HepG2 (cell line): ENCODE measurements around the gene BMERB1. TPM values are rescaled to one million over a fixed set of nuclear protein-coding genes. Genes with fewer than 3 reads are reported as not detected.

Experiments used
- ARNT2 ChIP-seq: sonication (generic); formaldehyde crosslinking; IDR thresholded peaks from 2 replicates; pipeline ENCODE4 v1.8.0; 2022; ENCODE audit warnings: mild to moderate bottlenecking, low read depth, missing genetic modification reagents, moderate library complexity
- ARNTL ChIP-seq: sonication (generic); formaldehyde crosslinking; IDR thresholded peaks from 2 replicates; pipeline ENCODE4 v1.4.0; 2020; ENCODE audit warnings: mild to moderate bottlenecking, missing genetic modification reagents
- CBX5 ChIP-seq: sonication (generic); formaldehyde crosslinking; IDR thresholded peaks from 2 replicates; pipeline ENCODE4 v1.4.0; 2020; ENCODE audit warnings: missing genetic modification reagents, borderline replicate concordance
- KDM2A ChIP-seq: sonication (generic); formaldehyde crosslinking; IDR thresholded peaks from 2 replicates; pipeline ENCODE4 v1.4.0; 2020; ENCODE audit warnings: low read depth, missing genetic modification reagents, borderline replicate concordance
- KDM5B ChIP-seq: sonication (generic); formaldehyde crosslinking; IDR thresholded peaks from 2 replicates; pipeline ENCODE4 v1.4.0; 2020; ENCODE audit warnings: missing genetic modification reagents, mild to moderate bottlenecking, borderline replicate concordance
- MED1 ChIP-seq: sonication (generic); formaldehyde crosslinking; IDR thresholded peaks from 2 replicates; pipeline ENCODE4 v1.4.0; 2020; ENCODE audit warnings: missing genetic modification reagents
- RAD21 ChIP-seq: fragments of 450-650 bp; formaldehyde crosslinking; IDR thresholded peaks from 2 replicates; pipeline ENCODE4 v1.5.0; 2020; ENCODE audit warnings: mild to moderate bottlenecking
- SAFB2 ChIP-seq: sonication (generic); formaldehyde crosslinking; IDR thresholded peaks from 2 replicates; pipeline ENCODE4 v1.5.1; 2020; ENCODE audit warnings: missing genetic modification reagents, low read depth, mild to moderate bottlenecking, borderline replicate concordance
- SMC3 ChIP-seq: IDR thresholded peaks from 2 replicates; pipeline ENCODE4 v1.6.1; 2011; ENCODE audit warnings: low read length, improper control_type of control experiment
- TAF1 ChIP-seq: sonication (generic); formaldehyde crosslinking; IDR thresholded peaks from 2 replicates; pipeline ENCODE4 v1.4.0; 2020; ENCODE audit warnings: missing genetic modification reagents
- TP53 ChIP-seq: sonication (generic); formaldehyde crosslinking; conservative IDR thresholded peaks from 2 replicates; pipeline ENCODE4 v1.4.0; 2020; ENCODE audit warnings: missing genetic modification reagents
- YEATS2 ChIP-seq: sonication (generic); formaldehyde crosslinking; IDR thresholded peaks from 2 replicates; pipeline ENCODE4 v1.4.0; 2020; ENCODE audit warnings: missing genetic modification reagents, borderline replicate concordance
- ZNF12 ChIP-seq: sonication (generic); formaldehyde crosslinking; IDR thresholded peaks from 2 replicates; pipeline ENCODE4 v1.5.0; 2020; ENCODE audit warnings: missing genetic modification reagents
- ZNF230 ChIP-seq: sonication (generic); formaldehyde crosslinking; IDR thresholded peaks from 2 replicates; pipeline ENCODE4 v1.4.0; 2020; ENCODE audit warnings: mild to moderate bottlenecking, missing genetic modification reagents
- ZNF331 ChIP-seq: sonication (generic); formaldehyde crosslinking; IDR thresholded peaks from 2 replicates; pipeline ENCODE4 v1.4.0; 2020; ENCODE audit warnings: missing genetic modification reagents
- ZNF615 ChIP-seq: sonication (generic); formaldehyde crosslinking; IDR thresholded peaks from 2 replicates; pipeline ENCODE4 v1.5.0; 2020; ENCODE audit warnings: mild to moderate bottlenecking, missing genetic modification reagents, borderline replicate concordance
- ZNF772 ChIP-seq: sonication (generic); formaldehyde crosslinking; IDR thresholded peaks from 2 replicates; pipeline ENCODE4 v1.5.0; 2020; ENCODE audit warnings: mild to moderate bottlenecking, missing genetic modification reagents
- polyA plus RNA-seq, 8 experiments: library from polyadenylated mRNA; depleted of rRNA in 3 of 8; stranded (reverse) in 7 of 8; unstranded in 1 of 8; fragments of >200 nt; fragmentation: Illumina TruSeq in 4 of 8; extraction: Trizol in 4 of 8; gene quantifications; 2 replicates each; pipeline versions ENCODE4 v1.2.1 to v1.2.3, GENCODE V29; 2011 to 2016; ENCODE audit warnings: low read depth in 4 of 8, missing spikeins in 1 of 8, mixed read lengths in 1 of 8; ENCODE audit not compliant: insufficient read depth in 1 of 8
- total RNA-seq, 5 experiments: library from RNA; depleted of rRNA; stranded (reverse); fragments of >200 nt; fragmentation: Illumina TruSeq; extraction: Trizol; gene quantifications; 2 replicates each; pipeline ENCODE4 v1.2.3, GENCODE V29; 2016; ENCODE audit warnings: low read depth in 1 of 5
- TF ChIP-seq, protein P1 (sequence below): IDR thresholded peaks from 2 replicates; pipeline ENCODE4 v1.4.0; 2020; ENCODE audit warnings: mild to moderate bottlenecking, missing genetic modification reagents
- TF ChIP-seq, protein P2 (sequence below): sonication (generic); formaldehyde crosslinking; IDR thresholded peaks from 2 replicates; pipeline ENCODE4 v1.4.0; 2020; ENCODE audit warnings: mild to moderate bottlenecking, missing genetic modification reagents
- TF ChIP-seq, protein P3 (sequence below): sonication (generic); formaldehyde crosslinking; IDR thresholded peaks from 2 replicates; pipeline ENCODE4 v1.4.0; 2020; ENCODE audit warnings: missing genetic modification reagents

BMERB1 gene
- total and polyA plus RNA-seq, 2 of the 13 experiments (the other 11 are each of a cell fraction or from before 2014, with no cell fraction given): 1.4 TPM

DNA sequence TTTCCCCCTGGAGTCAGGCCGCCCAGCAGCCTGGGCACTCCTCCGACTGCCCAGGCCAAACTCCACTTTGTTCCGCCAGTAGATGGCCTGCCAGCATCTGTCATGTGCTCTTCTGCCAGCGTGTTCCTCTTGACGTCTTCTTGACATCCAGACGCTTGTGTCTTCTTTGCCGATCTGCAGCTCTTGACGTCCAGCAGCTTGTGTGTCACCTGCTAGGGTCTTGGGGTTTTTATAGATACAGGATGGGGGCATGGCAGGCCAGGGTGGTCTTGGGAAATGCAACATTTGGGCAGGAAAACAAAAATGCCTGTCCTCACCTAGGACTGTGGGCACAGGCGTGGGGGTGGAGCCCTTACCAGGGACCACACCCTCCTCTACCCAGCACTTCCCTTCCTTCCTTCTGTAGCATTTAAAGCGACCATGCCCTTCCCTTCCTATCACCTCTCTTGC, 88.7 kb downstream of the BMERB1 start (continued):
- TF ChIP-seq ZNF230 (peak; percentile 85; the same call in 1 of the 2 replicates), TAF1 (no peak), KDM5B (CRISPR knock-in tag) (0 out of 2 replicates have a peak, but pooled peaks have one; percentile 20), ZNF12 (CRISPR knock-in tag) (peak; percentile 12; the same call in 1 of the 2 replicates), SMC3 (peak; percentile 67), YEATS2 (peak; percentile 35; the same call in 1 of the 2 replicates), ZNF772 (CRISPR knock-in tag) (0 out of 2 replicates have a peak, but pooled peaks have one; percentile 20), ZNF331 (CRISPR knock-in tag) (peak; percentile 27; the same call in 1 of the 2 replicates), TP53 (CRISPR knock-in tag) (no peak), RAD21 (CRISPR knock-in tag) (peak; percentile 85), ARNT2 (CRISPR knock-in tag) (0 out of 2 replicates have a peak, but pooled peaks have one; percentile 49), MED1 (CRISPR knock-in tag) (peak; percentile 31; the same call in 1 of the 2 replicates), SAFB2 (CRISPR knock-in tag) (no peak), ZNF615 (CRISPR knock-in tag) (no peak), KDM2A (CRISPR knock-in tag) (peak; percentile 62; the same call in 1 of the 2 replicates), ARNTL (0 out of 2 replicates have a peak, but pooled peaks have one; percentile 24), CBX5 (CRISPR knock-in tag) (peak; percentile 26; the same call in 1 of the 2 replicates)
- TF ChIP-seq, protein P1, sequence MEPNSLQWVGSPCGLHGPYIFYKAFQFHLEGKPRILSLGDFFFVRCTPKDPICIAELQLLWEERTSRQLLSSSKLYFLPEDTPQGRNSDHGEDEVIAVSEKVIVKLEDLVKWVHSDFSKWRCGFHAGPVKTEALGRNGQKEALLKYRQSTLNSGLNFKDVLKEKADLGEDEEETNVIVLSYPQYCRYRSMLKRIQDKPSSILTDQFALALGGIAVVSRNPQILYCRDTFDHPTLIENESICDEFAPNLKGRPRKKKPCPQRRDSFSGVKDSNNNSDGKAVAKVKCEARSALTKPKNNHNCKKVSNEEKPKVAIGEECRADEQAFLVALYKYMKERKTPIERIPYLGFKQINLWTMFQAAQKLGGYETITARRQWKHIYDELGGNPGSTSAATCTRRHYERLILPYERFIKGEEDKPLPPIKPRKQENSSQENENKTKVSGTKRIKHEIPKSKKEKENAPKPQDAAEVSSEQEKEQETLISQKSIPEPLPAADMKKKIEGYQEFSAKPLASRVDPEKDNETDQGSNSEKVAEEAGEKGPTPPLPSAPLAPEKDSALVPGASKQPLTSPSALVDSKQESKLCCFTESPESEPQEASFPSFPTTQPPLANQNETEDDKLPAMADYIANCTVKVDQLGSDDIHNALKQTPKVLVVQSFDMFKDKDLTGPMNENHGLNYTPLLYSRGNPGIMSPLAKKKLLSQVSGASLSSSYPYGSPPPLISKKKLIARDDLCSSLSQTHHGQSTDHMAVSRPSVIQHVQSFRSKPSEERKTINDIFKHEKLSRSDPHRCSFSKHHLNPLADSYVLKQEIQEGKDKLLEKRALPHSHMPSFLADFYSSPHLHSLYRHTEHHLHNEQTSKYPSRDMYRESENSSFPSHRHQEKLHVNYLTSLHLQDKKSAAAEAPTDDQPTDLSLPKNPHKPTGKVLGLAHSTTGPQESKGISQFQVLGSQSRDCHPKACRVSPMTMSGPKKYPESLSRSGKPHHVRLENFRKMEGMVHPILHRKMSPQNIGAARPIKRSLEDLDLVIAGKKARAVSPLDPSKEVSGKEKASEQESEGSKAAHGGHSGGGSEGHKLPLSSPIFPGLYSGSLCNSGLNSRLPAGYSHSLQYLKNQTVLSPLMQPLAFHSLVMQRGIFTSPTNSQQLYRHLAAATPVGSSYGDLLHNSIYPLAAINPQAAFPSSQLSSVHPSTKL (CRISPR knock-in tag): peak; percentile 38; the same call in 1 of the 2 replicates
- TF ChIP-seq, protein P2, sequence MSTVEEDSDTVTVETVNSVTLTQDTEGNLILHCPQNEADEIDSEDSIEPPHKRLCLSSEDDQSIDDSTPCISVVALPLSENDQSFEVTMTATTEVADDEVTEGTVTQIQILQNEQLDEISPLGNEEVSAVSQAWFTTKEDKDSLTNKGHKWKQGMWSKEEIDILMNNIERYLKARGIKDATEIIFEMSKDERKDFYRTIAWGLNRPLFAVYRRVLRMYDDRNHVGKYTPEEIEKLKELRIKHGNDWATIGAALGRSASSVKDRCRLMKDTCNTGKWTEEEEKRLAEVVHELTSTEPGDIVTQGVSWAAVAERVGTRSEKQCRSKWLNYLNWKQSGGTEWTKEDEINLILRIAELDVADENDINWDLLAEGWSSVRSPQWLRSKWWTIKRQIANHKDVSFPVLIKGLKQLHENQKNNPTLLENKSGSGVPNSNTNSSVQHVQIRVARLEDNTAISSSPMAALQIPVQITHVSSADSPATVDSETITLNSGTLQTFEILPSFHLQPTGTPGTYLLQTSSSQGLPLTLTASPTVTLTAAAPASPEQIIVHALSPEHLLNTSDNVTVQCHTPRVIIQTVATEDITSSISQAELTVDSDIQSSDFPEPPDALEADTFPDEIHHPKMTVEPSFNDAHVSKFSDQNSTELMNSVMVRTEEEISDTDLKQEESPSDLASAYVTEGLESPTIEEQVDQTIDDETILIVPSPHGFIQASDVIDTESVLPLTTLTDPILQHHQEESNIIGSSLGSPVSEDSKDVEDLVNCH (CRISPR knock-in tag): no peak
- TF ChIP-seq, protein P3, sequence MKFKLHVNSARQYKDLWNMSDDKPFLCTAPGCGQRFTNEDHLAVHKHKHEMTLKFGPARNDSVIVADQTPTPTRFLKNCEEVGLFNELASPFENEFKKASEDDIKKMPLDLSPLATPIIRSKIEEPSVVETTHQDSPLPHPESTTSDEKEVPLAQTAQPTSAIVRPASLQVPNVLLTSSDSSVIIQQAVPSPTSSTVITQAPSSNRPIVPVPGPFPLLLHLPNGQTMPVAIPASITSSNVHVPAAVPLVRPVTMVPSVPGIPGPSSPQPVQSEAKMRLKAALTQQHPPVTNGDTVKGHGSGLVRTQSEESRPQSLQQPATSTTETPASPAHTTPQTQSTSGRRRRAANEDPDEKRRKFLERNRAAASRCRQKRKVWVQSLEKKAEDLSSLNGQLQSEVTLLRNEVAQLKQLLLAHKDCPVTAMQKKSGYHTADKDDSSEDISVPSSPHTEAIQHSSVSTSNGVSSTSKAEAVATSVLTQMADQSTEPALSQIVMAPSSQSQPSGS: no peak
